Liver (tissue), 9 donors: ENCODE data around the gene ABCA4. TPM values are rescaled to one million over a fixed set of nuclear protein-coding genes. Genes with fewer than 3 reads are reported as not detected.

Experiments
- DNase-seq: peaks from one replicate; pipeline ENCODE4 v3.0.0-alpha.2; 2017; ENCODE audit warnings: low spot score
- H3K27ac ChIP-seq, 2 donors: one replicate each; pipeline ENCODE4 v1.7.0; 2013; ENCODE audit warnings: inconsistent platforms in 2 of 2, low read length in 2 of 2, control low read depth in 1 of 2, low read depth in 1 of 2, mild to moderate bottlenecking in 1 of 2
- H3K27me3 ChIP-seq, 4 donors: one replicate each; pipeline versions ENCODE4 v1.6.1 to v1.7.0; 2013; ENCODE audit warnings: low read length in 3 of 4, inconsistent platforms in 1 of 4, mild to moderate bottlenecking in 1 of 4, moderate library complexity in 1 of 4; ENCODE audit not compliant: control insufficient read depth in 4 of 4, insufficient read depth in 4 of 4
- H3K36me3 ChIP-seq, 4 donors: one replicate each; pipeline versions ENCODE4 v1.6.1 to v1.7.0; 2013; ENCODE audit warnings: low read length in 3 of 4, mild to moderate bottlenecking in 3 of 4, low read depth in 1 of 4, moderate library complexity in 1 of 4; ENCODE audit not compliant: control insufficient read depth in 4 of 4, insufficient read depth in 3 of 4
- H3K4me1 ChIP-seq, 4 donors: one replicate each; pipeline versions ENCODE4 v1.6.1 to v1.7.0; 2013; ENCODE audit warnings: low read length in 3 of 4, mild to moderate bottlenecking in 3 of 4, moderate library complexity in 1 of 4; ENCODE audit not compliant: control insufficient read depth in 4 of 4, insufficient read depth in 4 of 4
- H3K4me3 ChIP-seq, 3 donors: one replicate each; pipeline versions ENCODE4 v1.6.1 to v1.7.0; 2013; ENCODE audit warnings: low read length in 3 of 3, control low read depth in 1 of 3, low read depth in 1 of 3, mild to moderate bottlenecking in 1 of 3
- H3K9ac ChIP-seq, 2 donors: one replicate each; pipeline ENCODE4 v1.7.0; 2013; ENCODE audit warnings: low read length in 2 of 2, mild to moderate bottlenecking in 2 of 2, moderate library complexity in 2 of 2, control low read depth in 1 of 2, low read depth in 1 of 2
- H3K9me3 ChIP-seq, 4 donors: one replicate each; pipeline versions ENCODE4 v1.6.1 to v1.7.0; 2013; ENCODE audit warnings: low read length in 3 of 4; ENCODE audit not compliant: control insufficient read depth in 4 of 4
- GABPA ChIP-seq, 2 donors: IDR thresholded peaks in 1 of 2; conservative IDR thresholded peaks in 1 of 2; 2 replicates each; pipeline ENCODE4 v1.6.1; 2016; ENCODE audit warnings: antibody characterized with exemption in 2 of 2, mild to moderate bottlenecking in 1 of 2, moderate library complexity in 1 of 2
- HNF4G ChIP-seq: IDR thresholded peaks from 2 replicates; pipeline ENCODE4 v1.6.1; 2016; ENCODE audit warnings: antibody characterized with exemption
- JUND ChIP-seq, 2 donors: IDR thresholded peaks; 2 replicates each; pipeline ENCODE4 v1.6.1; 2016; ENCODE audit warnings: antibody characterized with exemption in 2 of 2
- NR2F2 ChIP-seq: IDR thresholded peaks from 2 replicates; pipeline ENCODE4 v1.6.1; 2016; ENCODE audit warnings: antibody characterized with exemption
- RXRA ChIP-seq, 2 donors: IDR thresholded peaks; 2 replicates each; pipeline ENCODE4 v1.6.1; 2017 to 2018; ENCODE audit warnings: antibody characterized with exemption in 2 of 2, mild to moderate bottlenecking in 1 of 2
- TAF1 ChIP-seq: conservative IDR thresholded peaks from 2 replicates; pipeline ENCODE4 v1.6.1; 2016; ENCODE audit warnings: antibody characterized with exemption, mild to moderate bottlenecking
- YY1 ChIP-seq: IDR thresholded peaks from 2 replicates; pipeline ENCODE4 v1.6.1; 2016; ENCODE audit warnings: antibody characterized with exemption, mild to moderate bottlenecking
- WGBS: extraction: QIAGEN DNeasy Blood & Tissue Kit; methylation state at CpG from one replicate; pipeline ENCODE4 v1.1.7; 2013; 5-methylcytosine and 5-hydroxymethylcytosine counted together
- polyA plus RNA-seq, 2 donors: library from polyadenylated mRNA; stranded (reverse) in 1 of 2; unstranded in 1 of 2; fragments of 200-250 nt in 1 of 2; fragments of >200 nt in 1 of 2; fragmentation: Nextera tagmentation in 1 of 2; extraction: Ambion mirVana in 1 of 2; gene quantifications; one replicate each; pipeline versions ENCODE4 v1.2.1 to v1.2.3, GENCODE V29; 2013 to 2015
- total RNA-seq, 2 donors: library from RNA; depleted of rRNA; stranded (reverse); fragments of >200 nt; gene quantifications; one replicate each; pipeline ENCODE4 v1.2.3, GENCODE V29; 2014
- TF ChIP-seq, protein P1 (sequence below): IDR thresholded peaks from 2 replicates; pipeline ENCODE4 v1.6.1; 2016; ENCODE audit warnings: antibody characterized with exemption, mild to moderate bottlenecking
- TF ChIP-seq, protein P2 (sequence below): IDR thresholded peaks from 2 replicates; pipeline ENCODE4 v1.6.1; 2016; ENCODE audit warnings: antibody characterized with exemption
- donor health status: healthy.
- donor health status: healthy.
- donor health status: healthy.
- donor health status: healthy.
- donor health status: healthy.

ABCA4 gene
- total and polyA plus RNA-seq, 4 donors, result 0.19 to 1.5 (median 0.38) TPM

DNA sequence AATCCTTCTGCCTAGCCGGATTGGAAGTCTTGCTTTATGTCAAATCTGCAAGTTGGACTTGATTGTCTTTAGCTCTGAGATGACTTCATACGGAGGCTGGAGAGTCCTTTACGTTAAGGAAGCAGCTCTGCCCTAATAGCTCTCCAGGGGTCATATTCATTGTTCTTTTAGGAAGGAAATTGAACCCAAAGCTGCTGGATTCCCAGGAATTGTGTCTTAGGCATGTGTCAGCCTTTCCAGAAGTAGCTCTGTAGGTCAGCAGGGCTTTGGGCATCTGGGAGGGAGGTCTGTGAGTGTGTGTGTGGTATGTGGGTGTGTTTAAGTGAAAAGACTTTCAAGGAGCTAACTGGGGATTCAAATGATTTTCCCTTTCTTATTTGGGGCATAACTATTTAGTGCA lies 82.4 kb downstream of the ABCA4 start:
- H3K9me3 ChIP-seq, result no peaks in the 10 kb centered on the region
- DNase-seq, result no peak
- H3K4me3 ChIP-seq, result no peak overlapping the region
- no peaks in the 10 kb centered on the region for H3K27me3 ChIP-seq
- H3K36me3 ChIP-seq, result no peaks in the 10 kb centered on the region
- H3K4me1 ChIP-seq, result no peaks in the 10 kb centered on the region
- peak overlapping the region in 1 of 2 donors; percentile 21 for H3K27ac ChIP-seq
- H3K9ac ChIP-seq, result no peak overlapping the region
- TF ChIP-seq YY1 (no peak), TAF1 (no peak), JUND (IDR thresholded peaks at IDR 0.05) (no peak), NR2F2 (peak; percentile 99), RXRA (IDR thresholded peaks at IDR 0.05) (no peak)
- TF ChIP-seq, protein P1, sequence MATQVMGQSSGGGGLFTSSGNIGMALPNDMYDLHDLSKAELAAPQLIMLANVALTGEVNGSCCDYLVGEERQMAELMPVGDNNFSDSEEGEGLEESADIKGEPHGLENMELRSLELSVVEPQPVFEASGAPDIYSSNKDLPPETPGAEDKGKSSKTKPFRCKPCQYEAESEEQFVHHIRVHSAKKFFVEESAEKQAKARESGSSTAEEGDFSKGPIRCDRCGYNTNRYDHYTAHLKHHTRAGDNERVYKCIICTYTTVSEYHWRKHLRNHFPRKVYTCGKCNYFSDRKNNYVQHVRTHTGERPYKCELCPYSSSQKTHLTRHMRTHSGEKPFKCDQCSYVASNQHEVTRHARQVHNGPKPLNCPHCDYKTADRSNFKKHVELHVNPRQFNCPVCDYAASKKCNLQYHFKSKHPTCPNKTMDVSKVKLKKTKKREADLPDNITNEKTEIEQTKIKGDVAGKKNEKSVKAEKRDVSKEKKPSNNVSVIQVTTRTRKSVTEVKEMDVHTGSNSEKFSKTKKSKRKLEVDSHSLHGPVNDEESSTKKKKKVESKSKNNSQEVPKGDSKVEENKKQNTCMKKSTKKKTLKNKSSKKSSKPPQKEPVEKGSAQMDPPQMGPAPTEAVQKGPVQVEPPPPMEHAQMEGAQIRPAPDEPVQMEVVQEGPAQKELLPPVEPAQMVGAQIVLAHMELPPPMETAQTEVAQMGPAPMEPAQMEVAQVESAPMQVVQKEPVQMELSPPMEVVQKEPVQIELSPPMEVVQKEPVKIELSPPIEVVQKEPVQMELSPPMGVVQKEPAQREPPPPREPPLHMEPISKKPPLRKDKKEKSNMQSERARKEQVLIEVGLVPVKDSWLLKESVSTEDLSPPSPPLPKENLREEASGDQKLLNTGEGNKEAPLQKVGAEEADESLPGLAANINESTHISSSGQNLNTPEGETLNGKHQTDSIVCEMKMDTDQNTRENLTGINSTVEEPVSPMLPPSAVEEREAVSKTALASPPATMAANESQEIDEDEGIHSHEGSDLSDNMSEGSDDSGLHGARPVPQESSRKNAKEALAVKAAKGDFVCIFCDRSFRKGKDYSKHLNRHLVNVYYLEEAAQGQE, result no peak
- TF ChIP-seq, protein P2, sequence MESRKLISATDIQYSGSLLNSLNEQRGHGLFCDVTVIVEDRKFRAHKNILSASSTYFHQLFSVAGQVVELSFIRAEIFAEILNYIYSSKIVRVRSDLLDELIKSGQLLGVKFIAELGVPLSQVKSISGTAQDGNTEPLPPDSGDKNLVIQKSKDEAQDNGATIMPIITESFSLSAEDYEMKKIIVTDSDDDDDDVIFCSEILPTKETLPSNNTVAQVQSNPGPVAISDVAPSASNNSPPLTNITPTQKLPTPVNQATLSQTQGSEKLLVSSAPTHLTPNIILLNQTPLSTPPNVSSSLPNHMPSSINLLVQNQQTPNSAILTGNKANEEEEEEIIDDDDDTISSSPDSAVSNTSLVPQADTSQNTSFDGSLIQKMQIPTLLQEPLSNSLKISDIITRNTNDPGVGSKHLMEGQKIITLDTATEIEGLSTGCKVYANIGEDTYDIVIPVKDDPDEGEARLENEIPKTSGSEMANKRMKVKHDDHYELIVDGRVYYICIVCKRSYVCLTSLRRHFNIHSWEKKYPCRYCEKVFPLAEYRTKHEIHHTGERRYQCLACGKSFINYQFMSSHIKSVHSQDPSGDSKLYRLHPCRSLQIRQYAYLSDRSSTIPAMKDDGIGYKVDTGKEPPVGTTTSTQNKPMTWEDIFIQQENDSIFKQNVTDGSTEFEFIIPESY, result no peak
- WGBS, result 71% methylated on average over 3 of the region's 3 CpGs

DNA sequence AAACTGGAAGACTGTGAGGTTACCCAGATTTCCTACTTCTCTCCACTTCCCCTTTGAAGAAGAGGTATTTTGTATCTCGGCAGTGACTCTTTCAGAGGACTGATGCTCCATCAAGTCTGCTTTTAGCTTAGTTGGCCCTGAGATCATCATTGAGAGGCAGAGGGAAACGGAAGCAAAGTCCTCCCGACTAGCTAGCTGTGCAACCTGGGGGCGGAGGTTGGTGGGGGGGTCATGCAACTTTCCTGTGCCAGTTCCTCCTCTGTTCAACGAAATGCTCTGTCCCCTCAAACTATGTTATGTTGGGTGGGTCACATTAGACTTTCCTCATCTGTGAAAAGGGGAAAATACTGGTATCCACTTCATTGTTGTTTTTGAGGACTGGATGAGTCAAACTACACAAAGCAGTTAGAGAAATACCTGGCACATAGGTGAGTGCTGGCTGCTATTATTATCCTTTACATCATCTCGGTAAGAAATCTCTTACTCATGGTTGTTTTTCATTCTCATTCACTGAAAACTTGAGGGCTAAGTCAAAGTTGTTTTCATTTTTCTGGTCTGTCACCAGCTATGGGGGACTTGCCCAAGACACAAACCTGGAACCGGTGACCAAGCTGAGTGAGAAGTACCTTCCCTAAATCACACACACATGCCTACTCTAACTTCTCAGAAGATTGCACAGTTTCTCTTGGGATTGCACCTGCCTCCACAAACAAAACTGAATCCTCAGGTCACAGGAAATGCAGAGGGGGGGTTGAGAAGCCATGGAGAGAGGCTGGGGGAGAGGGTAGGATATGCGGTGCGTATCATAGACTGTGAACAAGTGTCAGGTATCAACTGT lies 83.3 kb downstream of the ABCA4 start:
- Histone ChIP-seq H3K9me3 (no peaks in the 10 kb centered on the region), H3K27me3 (no peaks in the 10 kb centered on the region), H3K36me3 (no peaks in the 10 kb centered on the region), H3K4me3 (no peak overlapping the region), H3K4me1 (no peaks in the 10 kb centered on the region), H3K9ac (no peak overlapping the region), H3K27ac (peak overlapping the region in 1 of 2 donors; percentile 21)
- DNase-seq, result no peak
- WGBS, result 85% methylated on average over 9 of the region's 9 CpGs
- TF ChIP-seq, protein P1, result no peak
- TF ChIP-seq JUND (IDR thresholded peaks at IDR 0.05) (no peak), HNF4G (no peak), GABPA (IDR thresholded peaks at IDR 0.05 in 1 of 2, conservative IDR thresholded peaks at IDR 0.05 in 1 of 2) (no peak), YY1 (no peak)
